Endodermal cell (in vitro differentiated cells): ENCODE data around the gene ZC3H10. TPM values are rescaled to one million over a fixed set of nuclear protein-coding genes. Genes with fewer than 3 reads are reported as not detected.
A peak's percentile ranks its signal among the peaks of the same experiment; 100 is the strongest.

ENCODE experiments used
- DNase-seq: peaks from one replicate; pipeline ENCODE4 v3.0.0-alpha.2; 2017
- H3K27ac ChIP-seq: 2 replicates; pipeline ENCODE4 v1.5.1; 2013; ENCODE audit warnings: mild to moderate bottlenecking, low read depth, low read length, moderate library complexity
- H3K27me3 ChIP-seq: 2 replicates; pipeline ENCODE4 v1.6.1; 2013; ENCODE audit warnings: mild to moderate bottlenecking, low read length, moderate library complexity; ENCODE audit not compliant: insufficient read depth, control insufficient read depth, poor library complexity, severe bottlenecking
- H3K36me3 ChIP-seq: 2 replicates; pipeline ENCODE4 v1.7.0; 2013; ENCODE audit warnings: mild to moderate bottlenecking, low read length, moderate library complexity; ENCODE audit not compliant: control insufficient read depth, insufficient read depth
- H3K4me1 ChIP-seq: one replicate; pipeline ENCODE4 v1.7.0; 2013; ENCODE audit warnings: low read length; ENCODE audit not compliant: control insufficient read depth, insufficient read depth
- H3K4me3 ChIP-seq: 2 replicates; pipeline ENCODE4 v1.5.1; 2013; ENCODE audit warnings: mild to moderate bottlenecking, low read length, moderate library complexity
- H3K9ac ChIP-seq: 2 replicates; pipeline ENCODE4 v1.6.1; 2013; ENCODE audit warnings: mild to moderate bottlenecking, low read length, moderate library complexity; ENCODE audit not compliant: poor library complexity, severe bottlenecking; ENCODE audit errors: extremely low read depth
- H3K9me3 ChIP-seq: 2 replicates; pipeline ENCODE4 v1.6.1; 2013; ENCODE audit warnings: mild to moderate bottlenecking, low read length, moderate library complexity; ENCODE audit not compliant: control insufficient read depth
- H3K27ac Mint-ChIP-seq: 2 replicates; pipeline ENCODE4 v1.8.0; 2020; ENCODE audit warnings: mixed read lengths
- H3K27me3 Mint-ChIP-seq: 2 replicates; pipeline ENCODE4 v1.8.0; 2021; ENCODE audit warnings: mild to moderate bottlenecking, mixed read lengths; ENCODE audit not compliant: insufficient read depth
- H3K36me3 Mint-ChIP-seq: 2 replicates; pipeline ENCODE4 v1.8.0; 2020; ENCODE audit warnings: low read depth, mixed read lengths
- H3K4me1 Mint-ChIP-seq: 2 replicates; pipeline ENCODE4 v1.8.0; 2020; ENCODE audit warnings: mixed read lengths
- H3K4me3 Mint-ChIP-seq: 2 replicates; pipeline ENCODE4 v1.8.0; 2020; ENCODE audit warnings: mild to moderate bottlenecking, moderate library complexity, mixed read lengths
- H3K9me3 Mint-ChIP-seq: 2 replicates; pipeline ENCODE4 v1.8.0; 2020; ENCODE audit warnings: mild to moderate bottlenecking, mixed read lengths
- CTCF ChIP-seq: fragments of 200-600 bp; sonication (generic); conservative IDR thresholded peaks from 2 replicates; pipeline ENCODE4 v1.5.0; 2021; ENCODE audit warnings: antibody characterized with exemption, mild to moderate bottlenecking
- WGBS, 2 experiments: methylation state at CpG; one replicate each; pipeline versions ENCODE4 v1.1.5 to v1.1.7; 2013; ENCODE audit warnings: missing lambda C conversion rate in 2 of 2, mixed read lengths in 1 of 2; ENCODE audit not compliant: insufficient coverage in 1 of 2, insufficient read length in 1 of 2; 5-methylcytosine and 5-hydroxymethylcytosine counted together
- total RNA-seq, 2 donors: library from RNA; stranded (reverse); fragmentation: NEBNext Ultra II Directional in 1 of 2; extraction: Animal tissue kit (Norgen Biotek cat#: 25700) in 1 of 2; gene quantifications; 2 replicates in 1 of 2; 3 replicates in 1 of 2; pipeline ENCODE4 v1.2.1, GENCODE V29; 2021

ZC3H10 gene
- total RNA-seq, 2 donors from 2014 or later: 7.9 to 9.1 TPM

DNA sequence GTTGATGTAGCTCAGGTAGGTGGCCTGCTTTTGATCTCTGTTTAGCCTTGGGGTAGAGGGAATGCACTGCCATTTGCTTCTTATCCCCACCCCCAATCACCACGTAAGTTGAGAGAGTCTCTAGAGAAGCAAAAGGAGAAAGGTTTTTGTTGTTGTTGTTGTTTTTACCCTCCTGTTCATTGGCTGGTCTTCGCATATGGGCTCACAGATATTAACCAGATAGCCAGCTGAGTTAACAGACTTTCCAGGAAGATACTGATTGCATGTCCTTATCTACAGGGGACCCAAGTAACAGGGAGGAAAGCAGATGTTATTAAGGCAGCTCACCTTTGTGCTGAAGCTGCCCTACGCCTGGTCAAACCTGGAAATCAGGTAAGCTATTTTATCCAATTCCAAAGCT is 10.8 kb upstream of the ZC3H10 start:
- H3K36me3 Mint-ChIP-seq: peaks cover 58% of the 10 kb centered on the region
- H3K27ac Mint-ChIP-seq: peak overlapping the region; percentile 44
- 90 to 95% methylated on average over 1 to 3 of the region's 3 CpGs for WGBS, 2 experiments
- Histone ChIP-seq H3K4me1 (no peaks in the 10 kb centered on the region), H3K9me3 (no peaks in the 10 kb centered on the region), H3K27me3 (no peaks in the 10 kb centered on the region), H3K27ac (no peak overlapping the region), H3K4me3 (peak overlapping the region; percentile 91), H3K36me3 (peaks cover 61% of the 10 kb centered on the region), H3K9ac (no peak overlapping the region)
- H3K4me3 Mint-ChIP-seq: no peak overlapping the region
- no peak for DNase-seq
- TF ChIP-seq CTCF: no peak
- H3K9me3 Mint-ChIP-seq: no peaks in the 10 kb centered on the region
- H3K27me3 Mint-ChIP-seq: no peaks in the 10 kb centered on the region
- H3K4me1 Mint-ChIP-seq: peaks cover 22% of the 10 kb centered on the region

- Mint-ChIP-seq H3K4me3 (no peak overlapping the region), H3K27ac (no peak overlapping the region), H3K27me3 (no peaks in the 10 kb centered on the region), H3K9me3 (no peaks in the 10 kb centered on the region), H3K4me1 (peaks cover 18% of the 10 kb centered on the region), H3K36me3 (peaks cover 72% of the 10 kb centered on the region)
- no peak for TF ChIP-seq CTCF
- Histone ChIP-seq H3K36me3 (peaks cover 82% of the 10 kb centered on the region), H3K27me3 (no peaks in the 10 kb centered on the region), H3K9me3 (no peaks in the 10 kb centered on the region), H3K4me1 (no peaks in the 10 kb centered on the region), H3K9ac (no peak overlapping the region), H3K27ac (no peak overlapping the region), H3K4me3 (no peak overlapping the region)
- WGBS, 2 experiments: 92 to 100% methylated on average over 4 to 5 of the region's 5 CpGs
- DNase-seq: no peak
These were observed 7.5 kb upstream of the ZC3H10 start for GRCh38 chr12:56110571-56110970.

DNA sequence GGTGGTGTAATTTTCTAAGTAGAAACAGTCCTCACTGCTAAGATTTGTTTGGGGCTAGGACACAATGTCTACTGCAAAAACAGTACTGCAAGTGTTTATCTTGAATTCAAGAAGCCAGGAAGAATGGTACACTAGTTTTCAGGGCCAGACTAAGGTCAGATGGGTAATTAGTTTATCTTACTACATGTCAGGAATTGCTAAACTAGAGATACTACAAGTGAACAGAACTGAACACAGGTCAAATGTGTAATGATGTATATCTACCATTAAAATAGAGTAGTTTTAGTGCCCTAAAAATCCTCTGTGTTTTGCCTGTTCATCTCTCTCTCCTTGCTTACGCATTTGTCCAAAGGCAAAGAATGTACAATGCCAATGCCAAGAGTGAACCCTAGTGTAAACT is 4.0 kb upstream of the ZC3H10 start:
- H3K4me1 ChIP-seq: peaks cover 3% of the 10 kb centered on the region
- TF ChIP-seq CTCF: no peak
- H3K36me3 ChIP-seq: peaks cover 58% of the 10 kb centered on the region
- Mint-ChIP-seq H3K4me3 (no peak overlapping the region), H3K36me3 (peaks cover 61% of the 10 kb centered on the region), H3K27ac (no peak overlapping the region), H3K9me3 (no peaks in the 10 kb centered on the region), H3K27me3 (no peaks in the 10 kb centered on the region), H3K4me1 (peaks cover 13% of the 10 kb centered on the region)
- 83 to 100% methylated on average over 1 of the region's 1 CpG for WGBS, 2 experiments
- no peak overlapping the region for H3K27ac ChIP-seq
- no peak overlapping the region for H3K4me3 ChIP-seq
- no peak for DNase-seq
- no peaks in the 10 kb centered on the region for H3K27me3 ChIP-seq
- no peak overlapping the region for H3K9ac ChIP-seq
- no peaks in the 10 kb centered on the region for H3K9me3 ChIP-seq
